BJ (cell line): Measurements from ENCODE around the gene CAPN9. TPM values are rescaled to one million over a fixed set of nuclear protein-coding genes. Genes with fewer than 3 reads are reported as not detected.
"Not testable (repeated sequence)": the region's sequence is repeated elsewhere in the genome, so short reads cannot be mapped to it uniquely, and the experiment has no call there.

Experiments used
- CTCF ChIA-PET: fragments of 350-600 bp; formaldehyde crosslinking; extraction: SDS; loops from one replicate; lab custom pipeline; 2021; ENCODE audit warnings: antibody characterized with exemption, inconsistent platforms; lab: Yijun Ruan, JAX
- POLR2A ChIA-PET: fragments of 300-600 bp; sonication (Branson Sonifier 250); formaldehyde crosslinking; extraction: SDS; loops from one replicate; lab custom pipeline; 2021; ENCODE audit warnings: antibody characterized with exemption; lab: Charles Lee
- DNase-seq: peaks from one replicate; pipeline ENCODE4 v3.0.0-alpha.2; 2011; ENCODE audit warnings: low read depth
- H3K27me3 ChIP-seq: 2 replicates; pipeline ENCODE4 v1.6.0; 2011; ENCODE audit warnings: low read length; ENCODE audit not compliant: control insufficient read depth, insufficient read depth
- H3K36me3 ChIP-seq: 2 replicates; pipeline ENCODE4 v1.5.1; 2011; ENCODE audit warnings: low read length; ENCODE audit not compliant: control insufficient read depth, insufficient read depth
- H3K4me3 ChIP-seq: 2 replicates; pipeline ENCODE4 v1.5.1; 2011; ENCODE audit warnings: low read depth, mild to moderate bottlenecking, control low read depth, low read length
- CTCF ChIP-seq: IDR thresholded peaks from 2 replicates; pipeline ENCODE4 v1.5.1; 2011; ENCODE audit warnings: low read depth, mild to moderate bottlenecking, control low read depth, inconsistent platforms, low read length, moderate library complexity; ENCODE audit not compliant: insufficient read depth
- polyA plus RNA-seq: library from polyadenylated mRNA; depleted of rRNA; stranded (reverse); fragments of >200 nt; gene quantifications from 2 replicates; pipeline ENCODE4 v1.2.3, GENCODE V29; 2011

CAPN9 gene
- polyA plus RNA-seq, 1 experiment, result not detected

GRCh38 chr1:230717251-230717650 is 29.9 kb upstream of the CAPN9 start:
- ChIA-PET POLR2A (no interaction called here), CTCF (interaction anchor here (1.0 to 2.6 kb wide), 2 partner anchors 14 to 81 kb away, joined by 3 to 7 read pairs; no protein-coding TSS in a partner anchor)
- Histone ChIP-seq H3K36me3 (no peaks in the 10 kb centered on the region), H3K27me3 (no peaks in the 10 kb centered on the region), H3K4me3 (no peak overlapping the region)
- no peak for DNase-seq
- no peak for TF ChIP-seq CTCF

- POLR2A ChIA-PET, H3K4me3 ChIP-seq, DNase-seq, H3K27me3 ChIP-seq, H3K36me3 ChIP-seq: not testable (repeated sequence)
- CTCF ChIA-PET, result interaction anchor here (1.1 to 1.3 kb wide), 2 partner anchors 11 to 51 kb away, joined by 3 read pairs; no protein-coding TSS in a partner anchor
These were observed 25.2 kb upstream of the CAPN9 start for GRCh38 chr1:230721849-230722522.

GRCh38 chr1:230725256-230726012 is 21.8 kb upstream of the CAPN9 start:
- CTCF ChIA-PET, result no interaction called here
- DNase-seq, result no peak

GRCh38 chr1:230728710-230729392 is 18.3 kb upstream of the CAPN9 start:
- H3K27me3 ChIP-seq, result 0 out of 2 replicates have a peak, but pooled peaks cover 3% of the 10 kb centered on the region
- TF ChIP-seq CTCF, result no peak
- H3K4me3 ChIP-seq, result no peak overlapping the region
- ChIA-PET CTCF (no interaction called here), POLR2A (no interaction called here)
- no peak for DNase-seq
- no peaks in the 10 kb centered on the region for H3K36me3 ChIP-seq

More at GRCh38 chr1:230725256-230726012, 21.8 kb upstream of the CAPN9 start:
- TF ChIP-seq CTCF, result no peak
- no peak overlapping the region for H3K4me3 ChIP-seq
- H3K36me3 ChIP-seq, result no peaks in the 10 kb centered on the region
- POLR2A ChIA-PET, result no interaction called here
- 0 out of 2 replicates have a peak, but pooled peaks cover 3% of the 10 kb centered on the region for H3K27me3 ChIP-seq

- ChIA-PET POLR2A (no interaction called here), CTCF (interaction anchor here (1.1 to 2.1 kb wide), 3 partner anchors 11 to 14 kb away, joined by 3 to 7 read pairs (median 6); no protein-coding TSS in a partner anchor)
- no peak overlapping the region for H3K4me3 ChIP-seq
- no peak for DNase-seq
- no peak for TF ChIP-seq CTCF
- H3K27me3 ChIP-seq, result 0 out of 2 replicates have a peak, but pooled peaks cover 3% of the 10 kb centered on the region
- no peaks in the 10 kb centered on the region for H3K36me3 ChIP-seq
These were observed 16.2 kb upstream of the CAPN9 start for GRCh38 chr1:230730977-230731376.
